ENCODE data around the gene GPATCH1. TPM values are rescaled to one million over a fixed set of nuclear protein-coding genes. Genes with fewer than 3 reads are reported as not detected.
"Not testable (repeated sequence)": the region's sequence is repeated elsewhere in the genome, so short reads cannot be mapped to it uniquely, and the experiment has no call there.

The GPATCH1 gene
- polyA plus RNA-seq, 4 donors, result 4.6 to 12.5 (median 9.1) TPM

DNA sequence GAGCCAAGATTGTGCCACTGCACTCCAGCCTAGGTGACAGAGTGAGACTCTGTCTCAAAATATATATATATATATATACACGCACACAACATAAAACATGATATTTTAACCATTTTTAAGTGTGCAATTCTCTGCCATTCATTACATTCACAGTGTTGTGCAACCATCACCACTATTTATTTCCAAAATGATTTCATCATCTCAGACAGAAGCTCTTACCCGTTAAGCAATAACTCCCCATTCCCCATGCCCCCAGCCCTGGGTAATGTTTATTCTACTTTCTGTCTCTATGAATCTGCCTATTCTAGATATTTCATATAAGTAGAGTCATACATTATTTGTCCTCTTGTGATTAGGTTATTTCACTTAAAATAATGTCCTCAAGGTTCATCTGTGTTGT lies 71.2 kb downstream of the GPATCH1 start:
- Histone ChIP-seq H3K9me3 (ENCODE audit: control insufficient read depth in 2 of 2, insufficient read depth in 1 of 2, low read depth in 1 of 2, low read length in 1 of 2) (no peaks in the 10 kb centered on the region), H3K27me3 (ENCODE audit: control insufficient read depth in 3 of 3, insufficient read depth in 3 of 3, low read length in 3 of 3) (no peaks in the 10 kb centered on the region), H3K4me1 (ENCODE audit: control insufficient read depth in 3 of 3, insufficient read depth in 2 of 3, low read depth in 1 of 3, low read length in 2 of 3) (no peaks in the 10 kb centered on the region), H3K27ac (ENCODE audit: low read depth in 1 of 3, low read length in 2 of 3) (no peak overlapping the region), H3K4me3 (ENCODE audit: low read depth in 1 of 3, low read length in 3 of 3) (no peak overlapping the region), H3K36me3 (ENCODE audit: control insufficient read depth in 3 of 3, insufficient read depth in 2 of 3, low read depth in 1 of 3, low read length in 3 of 3) (no peaks in the 10 kb centered on the region)
- DNase-seq, result no peak
- FAIRE-seq, result no peak
- 76 to 91% (median 88%) methylated on average over 2 of the region's 2 CpGs for WGBS, 3 donors

GRCh38 chr19:33152625-33153024 lies 71.6 kb downstream of the GPATCH1 start:
- not testable (repeated sequence) for H3K9me3 ChIP-seq (ENCODE audit: control insufficient read depth in 2 of 2, insufficient read depth in 1 of 2, low read depth in 1 of 2, low read length in 1 of 2); DNase-seq; H3K27ac ChIP-seq (ENCODE audit: low read depth in 1 of 3, low read length in 2 of 3); H3K4me3 ChIP-seq (ENCODE audit: low read depth in 1 of 3, low read length in 3 of 3); H3K27me3 ChIP-seq (ENCODE audit: control insufficient read depth in 3 of 3, insufficient read depth in 3 of 3, low read length in 3 of 3); H3K4me1 ChIP-seq (ENCODE audit: control insufficient read depth in 3 of 3, insufficient read depth in 2 of 3, low read depth in 1 of 3, low read length in 2 of 3); FAIRE-seq; H3K36me3 ChIP-seq (ENCODE audit: control insufficient read depth in 3 of 3, insufficient read depth in 2 of 3, low read depth in 1 of 3, low read length in 3 of 3)
- WGBS, 3 donors, result 87 to 90% (median 90%) methylated on average over 4 of the region's 4 CpGs

GRCh38 chr19:33154313-33154712 lies 73.3 kb downstream of the GPATCH1 start:
- DNase-seq, result not testable (repeated sequence)

GRCh38 chr19:33156334-33156733 lies 75.4 kb downstream of the GPATCH1 start:
- Histone ChIP-seq H3K27me3 (ENCODE audit: control insufficient read depth in 3 of 3, insufficient read depth in 3 of 3, low read length in 3 of 3) (no peaks in the 10 kb centered on the region), H3K27ac (ENCODE audit: low read depth in 1 of 3, low read length in 2 of 3) (no peak overlapping the region), H3K4me3 (ENCODE audit: low read depth in 1 of 3, low read length in 3 of 3) (no peak overlapping the region), H3K36me3 (ENCODE audit: control insufficient read depth in 3 of 3, insufficient read depth in 2 of 3, low read depth in 1 of 3, low read length in 3 of 3) (no peaks in the 10 kb centered on the region), H3K9me3 (ENCODE audit: control insufficient read depth in 2 of 2, insufficient read depth in 1 of 2, low read depth in 1 of 2, low read length in 1 of 2) (no peaks in the 10 kb centered on the region), H3K4me1 (ENCODE audit: control insufficient read depth in 3 of 3, insufficient read depth in 2 of 3, low read depth in 1 of 3, low read length in 2 of 3) (no peaks in the 10 kb centered on the region)
- DNase-seq (no peak), FAIRE-seq (no peak)
- 80 to 81% (median 80%) methylated on average over 5 of the region's 5 CpGs for WGBS, 3 donors

More at GRCh38 chr19:33154313-33154712, 73.3 kb downstream of the GPATCH1 start:
- H3K4me3 ChIP-seq (ENCODE audit: low read depth in 1 of 3, low read length in 3 of 3); H3K9me3 ChIP-seq (ENCODE audit: control insufficient read depth in 2 of 2, insufficient read depth in 1 of 2, low read depth in 1 of 2, low read length in 1 of 2); H3K27ac ChIP-seq (ENCODE audit: low read depth in 1 of 3, low read length in 2 of 3); H3K36me3 ChIP-seq (ENCODE audit: control insufficient read depth in 3 of 3, insufficient read depth in 2 of 3, low read depth in 1 of 3, low read length in 3 of 3); FAIRE-seq; H3K27me3 ChIP-seq (ENCODE audit: control insufficient read depth in 3 of 3, insufficient read depth in 3 of 3, low read length in 3 of 3); H3K4me1 ChIP-seq (ENCODE audit: control insufficient read depth in 3 of 3, insufficient read depth in 2 of 3, low read depth in 1 of 3, low read length in 2 of 3): not testable (repeated sequence)
- WGBS, 3 donors, result 89 to 92% (median 89%) methylated on average over 6 of the region's 6 CpGs

DNA sequence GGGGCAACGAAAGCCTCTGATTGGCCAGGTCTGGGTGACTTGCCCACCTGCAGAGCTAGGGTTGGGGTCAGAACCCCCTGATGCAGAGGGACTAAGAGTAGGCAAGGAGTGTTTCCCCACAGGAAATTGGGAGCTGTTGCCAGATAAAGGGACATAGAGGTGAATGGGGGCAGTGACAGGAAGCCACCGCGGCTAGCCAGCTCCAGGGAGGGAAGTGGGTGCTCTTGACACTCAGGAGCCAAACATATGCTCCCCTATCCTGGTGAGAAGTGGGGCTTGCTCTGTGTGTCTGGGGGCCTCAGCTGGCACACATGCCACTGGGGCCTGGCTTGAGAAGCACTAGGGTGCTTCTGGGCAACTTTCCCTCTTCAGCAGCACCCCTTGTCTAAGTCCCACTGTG lies 76.9 kb downstream of the GPATCH1 start:
- Histone ChIP-seq H3K9me3 (ENCODE audit: control insufficient read depth in 2 of 2, insufficient read depth in 1 of 2, low read depth in 1 of 2, low read length in 1 of 2) (no peaks in the 10 kb centered on the region), H3K4me1 (ENCODE audit: control insufficient read depth in 3 of 3, insufficient read depth in 2 of 3, low read depth in 1 of 3, low read length in 2 of 3) (no peaks in the 10 kb centered on the region), H3K4me3 (ENCODE audit: low read depth in 1 of 3, low read length in 3 of 3) (no peak overlapping the region), H3K36me3 (ENCODE audit: control insufficient read depth in 3 of 3, insufficient read depth in 2 of 3, low read depth in 1 of 3, low read length in 3 of 3) (no peaks in the 10 kb centered on the region), H3K27ac (ENCODE audit: low read depth in 1 of 3, low read length in 2 of 3) (no peak overlapping the region), H3K27me3 (ENCODE audit: control insufficient read depth in 3 of 3, insufficient read depth in 3 of 3, low read length in 3 of 3) (no peaks in the 10 kb centered on the region)
- 63 to 81% (median 71%) methylated on average over 3 of the region's 3 CpGs for WGBS, 3 donors
- FAIRE-seq (no peak), DNase-seq (no peak)

- FAIRE-seq (no peak), DNase-seq (no peak)
- 87 to 93% (median 92%) methylated on average over 6 of the region's 6 CpGs for WGBS, 3 donors
- H3K36me3 ChIP-seq (ENCODE audit: control insufficient read depth in 3 of 3, insufficient read depth in 2 of 3, low read depth in 1 of 3, low read length in 3 of 3), result no peaks in the 10 kb centered on the region
- no peaks in the 10 kb centered on the region for H3K4me1 ChIP-seq (ENCODE audit: control insufficient read depth in 3 of 3, insufficient read depth in 2 of 3, low read depth in 1 of 3, low read length in 2 of 3)
- H3K9me3 ChIP-seq (ENCODE audit: control insufficient read depth in 2 of 2, insufficient read depth in 1 of 2, low read depth in 1 of 2, low read length in 1 of 2), result no peaks in the 10 kb centered on the region
- no peaks in the 10 kb centered on the region for H3K27me3 ChIP-seq (ENCODE audit: control insufficient read depth in 3 of 3, insufficient read depth in 3 of 3, low read length in 3 of 3)
- H3K27ac ChIP-seq (ENCODE audit: low read depth in 1 of 3, low read length in 2 of 3), result no peak overlapping the region
- H3K4me3 ChIP-seq (ENCODE audit: low read depth in 1 of 3, low read length in 3 of 3), result no peak overlapping the region
These were observed 77.4 kb downstream of the GPATCH1 start for GRCh38 chr19:33158365-33158764.

DNA sequence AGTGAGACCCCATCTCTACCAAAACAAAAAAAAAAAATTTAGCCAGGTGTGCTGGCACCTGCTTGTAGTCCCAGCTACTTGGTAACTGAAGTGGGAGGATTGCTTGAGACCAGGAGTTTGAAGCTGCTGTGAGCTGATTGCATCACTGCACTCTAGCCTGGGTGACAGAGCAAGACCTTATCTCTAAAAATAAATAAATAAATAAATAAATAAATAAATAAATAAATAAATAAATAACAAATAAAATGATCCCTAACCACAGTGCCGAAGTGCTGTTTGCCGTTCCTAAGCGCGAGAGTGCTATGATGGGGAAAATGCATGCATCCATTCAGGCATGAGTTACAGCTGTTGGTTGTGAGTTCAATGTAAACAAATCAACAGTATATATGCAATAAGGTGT lies 78.2 kb downstream of the GPATCH1 start:
- DNase-seq (no peak), FAIRE-seq (no peak)
- Histone ChIP-seq H3K4me3 (ENCODE audit: low read depth in 1 of 3, low read length in 3 of 3) (no peak overlapping the region), H3K27ac (ENCODE audit: low read depth in 1 of 3, low read length in 2 of 3) (no peak overlapping the region), H3K36me3 (ENCODE audit: control insufficient read depth in 3 of 3, insufficient read depth in 2 of 3, low read depth in 1 of 3, low read length in 3 of 3) (no peaks in the 10 kb centered on the region), H3K9me3 (ENCODE audit: control insufficient read depth in 2 of 2, insufficient read depth in 1 of 2, low read depth in 1 of 2, low read length in 1 of 2) (no peaks in the 10 kb centered on the region), H3K4me1 (ENCODE audit: control insufficient read depth in 3 of 3, insufficient read depth in 2 of 3, low read depth in 1 of 3, low read length in 2 of 3) (no peaks in the 10 kb centered on the region), H3K27me3 (ENCODE audit: control insufficient read depth in 3 of 3, insufficient read depth in 3 of 3, low read length in 3 of 3) (no peaks in the 10 kb centered on the region)
- 98 to 100% (median 99%) methylated on average over 4 of the region's 4 CpGs for WGBS, 3 donors

- Histone ChIP-seq H3K4me3 (ENCODE audit: low read depth in 1 of 3, low read length in 3 of 3) (no peak overlapping the region), H3K9me3 (ENCODE audit: control insufficient read depth in 2 of 2, insufficient read depth in 1 of 2, low read depth in 1 of 2, low read length in 1 of 2) (no peaks in the 10 kb centered on the region), H3K4me1 (ENCODE audit: control insufficient read depth in 3 of 3, insufficient read depth in 2 of 3, low read depth in 1 of 3, low read length in 2 of 3) (no peaks in the 10 kb centered on the region), H3K36me3 (ENCODE audit: control insufficient read depth in 3 of 3, insufficient read depth in 2 of 3, low read depth in 1 of 3, low read length in 3 of 3) (no peaks in the 10 kb centered on the region), H3K27ac (ENCODE audit: low read depth in 1 of 3, low read length in 2 of 3) (no peak overlapping the region), H3K27me3 (ENCODE audit: control insufficient read depth in 3 of 3, insufficient read depth in 3 of 3, low read length in 3 of 3) (no peaks in the 10 kb centered on the region)
- DNase-seq (no peak), FAIRE-seq (no peak)
- 85 to 91% (median 90%) methylated on average over 8 of the region's 8 CpGs for WGBS, 3 donors
These were observed 78.9 kb downstream of the GPATCH1 start for GRCh38 chr19:33159893-33160292.

GRCh38 chr19:33161201-33161600 lies 80.2 kb downstream of the GPATCH1 start:
- Histone ChIP-seq H3K4me1 (ENCODE audit: control insufficient read depth in 3 of 3, insufficient read depth in 2 of 3, low read depth in 1 of 3, low read length in 2 of 3) (no peaks in the 10 kb centered on the region), H3K36me3 (ENCODE audit: control insufficient read depth in 3 of 3, insufficient read depth in 2 of 3, low read depth in 1 of 3, low read length in 3 of 3) (no peaks in the 10 kb centered on the region), H3K9me3 (ENCODE audit: control insufficient read depth in 2 of 2, insufficient read depth in 1 of 2, low read depth in 1 of 2, low read length in 1 of 2) (no peaks in the 10 kb centered on the region), H3K27me3 (ENCODE audit: control insufficient read depth in 3 of 3, insufficient read depth in 3 of 3, low read length in 3 of 3) (no peaks in the 10 kb centered on the region), H3K27ac (ENCODE audit: low read depth in 1 of 3, low read length in 2 of 3) (no peak overlapping the region), H3K4me3 (ENCODE audit: low read depth in 1 of 3, low read length in 3 of 3) (no peak overlapping the region)
- FAIRE-seq (no peak), DNase-seq (no peak)
- 75 to 85% (median 79%) methylated on average over 4 of the region's 4 CpGs for WGBS, 3 donors

Data from small intestine (tissue), 7 donors.